Thoracic aorta (tissue), 2 donors: ENCODE data around the gene EIF1AX. TPM values are rescaled to one million over a fixed set of nuclear protein-coding genes. Genes with fewer than 3 reads are reported as not detected.
"Not testable (repeated sequence)": the region's sequence is repeated elsewhere in the genome, so short reads cannot be mapped to it uniquely, and the experiment has no call there.

Experiments used
- ATAC-seq: fragments of 150-250 bp; one replicate; pipeline ENCODE4 v1.8.0; 2017; ENCODE audit warnings: low read depth; ENCODE audit not compliant: insufficient number of reproducible peaks, low FRiP score
- DNase-seq: peaks from one replicate; pipeline ENCODE4 v3.0.0-alpha.2; 2020; ENCODE audit warnings: low spot score
- H3K27ac ChIP-seq, 2 donors: fragments of 200-600 bp; sonication (generic); 1 replicate in 1 of 2; 2 replicates in 1 of 2; pipeline ENCODE4 v1.5.1; 2016; ENCODE audit warnings: mild to moderate bottlenecking in 2 of 2, moderate library complexity in 2 of 2
- H3K27me3 ChIP-seq: fragments of 200-600 bp; sonication (generic); replicated peaks from 2 replicates; pipeline ENCODE4 v1.6.0; 2016; ENCODE audit warnings: mild to moderate bottlenecking; ENCODE audit not compliant: insufficient read depth
- H3K36me3 ChIP-seq: fragments of 200-600 bp; sonication (generic); one replicate; pipeline ENCODE4 v1.5.1; 2016
- H3K4me1 ChIP-seq, 2 donors: fragments of 200-600 bp; sonication (generic); 1 replicate in 1 of 2; 2 replicates in 1 of 2; pipeline versions ENCODE4 v1.5.1 to v1.6.0; 2016; ENCODE audit warnings: low read depth in 2 of 2, mild to moderate bottlenecking in 1 of 2; ENCODE audit not compliant: control insufficient read depth in 1 of 2
- H3K4me3 ChIP-seq: fragments of 200-600 bp; sonication (generic); 2 replicates; pipeline ENCODE4 v1.5.1; 2016; ENCODE audit warnings: mild to moderate bottlenecking
- H3K9me3 ChIP-seq: fragments of 200-600 bp; sonication (generic); 2 replicates; pipeline ENCODE4 v1.5.1; 2016
- CTCF ChIP-seq: fragments of 200-600 bp; sonication (generic); IDR thresholded peaks from one replicate; pipeline ENCODE4 v1.5.1; 2019; ENCODE audit warnings: antibody characterized with exemption
- total RNA-seq, 2 donors: library from RNA; depleted of rRNA; stranded (reverse); fragments of >200 nt; gene quantifications; one replicate each; pipeline versions ENCODE4 v1.1.0 to v1.2.3, GENCODE V29; 2016

Gene EIF1AX
- total RNA-seq, 2 donors from 2014 or later = 18.8 to 45.4 TPM

GRCh38 chrX:20173313-20173712 is 31.7 kb upstream of the EIF1AX start:
- Histone ChIP-seq H3K27ac (no peak overlapping the region), H3K4me1 (no peaks in the 10 kb centered on the region), H3K27me3 (no peaks in the 10 kb centered on the region), H3K4me3 (no peak overlapping the region), H3K36me3 (peaks cover 9% of the 10 kb centered on the region), H3K9me3 (no peaks in the 10 kb centered on the region)
- no peak for TF ChIP-seq CTCF
- no peak for DNase-seq
- ATAC-seq = no peak

GRCh38 chrX:20171887-20172286 is 30.2 kb upstream of the EIF1AX start:
- DNase-seq (no peak), ATAC-seq (no peak)
- no peak overlapping the region for H3K27ac ChIP-seq
- no peak overlapping the region for H3K4me3 ChIP-seq
- H3K9me3 ChIP-seq = no peaks in the 10 kb centered on the region
- H3K27me3 ChIP-seq = no peaks in the 10 kb centered on the region
- H3K36me3 ChIP-seq = peaks cover 9% of the 10 kb centered on the region
- no peaks in the 10 kb centered on the region for H3K4me1 ChIP-seq
- TF ChIP-seq CTCF = no peak

GRCh38 chrX:20162516-20162915 is 20.9 kb upstream of the EIF1AX start:
- not testable (repeated sequence) for H3K4me1 ChIP-seq, H3K9me3 ChIP-seq, H3K4me3 ChIP-seq, H3K27ac ChIP-seq, H3K36me3 ChIP-seq, DNase-seq, H3K27me3 ChIP-seq, ATAC-seq

GRCh38 chrX:20159797-20160385 is 18.3 kb upstream of the EIF1AX start:
- DNase-seq (no peak), ATAC-seq (no peak)
- no peak for TF ChIP-seq CTCF
- no peaks in the 10 kb centered on the region for H3K4me1 ChIP-seq
- no peaks in the 10 kb centered on the region for H3K9me3 ChIP-seq
- no peak overlapping the region for H3K4me3 ChIP-seq
- H3K27me3 ChIP-seq = no peaks in the 10 kb centered on the region
- no peak overlapping the region for H3K27ac ChIP-seq
- no peaks in the 10 kb centered on the region for H3K36me3 ChIP-seq

- no peak overlapping the region for H3K27ac ChIP-seq
- H3K4me3 ChIP-seq = no peak overlapping the region
- ATAC-seq = no peak
- TF ChIP-seq CTCF = no peak
- peaks cover 3% of the 10 kb centered on the region for H3K36me3 ChIP-seq
- no peak for DNase-seq
- no peaks in the 10 kb centered on the region for H3K27me3 ChIP-seq
- no peaks in the 10 kb centered on the region for H3K9me3 ChIP-seq
- H3K4me1 ChIP-seq = no peaks in the 10 kb centered on the region
Observed at GRCh38 chrX:20151689-20152088, 10.1 kb upstream of the EIF1AX start.

- H3K4me1 ChIP-seq = no peaks in the 10 kb centered on the region
- no peak for TF ChIP-seq CTCF
- no peaks in the 10 kb centered on the region for H3K9me3 ChIP-seq
- H3K4me3 ChIP-seq = no peak overlapping the region
- no peak for ATAC-seq
- DNase-seq = no peak
- H3K27ac ChIP-seq = no peak overlapping the region
- H3K36me3 ChIP-seq = peaks cover 3% of the 10 kb centered on the region
- H3K27me3 ChIP-seq = no peaks in the 10 kb centered on the region
Observed at GRCh38 chrX:20149326-20149725, 7.7 kb upstream of the EIF1AX start.
